ENCODE measurements around the gene ZMIZ1.

ZMIZ1 gene

DNA sequence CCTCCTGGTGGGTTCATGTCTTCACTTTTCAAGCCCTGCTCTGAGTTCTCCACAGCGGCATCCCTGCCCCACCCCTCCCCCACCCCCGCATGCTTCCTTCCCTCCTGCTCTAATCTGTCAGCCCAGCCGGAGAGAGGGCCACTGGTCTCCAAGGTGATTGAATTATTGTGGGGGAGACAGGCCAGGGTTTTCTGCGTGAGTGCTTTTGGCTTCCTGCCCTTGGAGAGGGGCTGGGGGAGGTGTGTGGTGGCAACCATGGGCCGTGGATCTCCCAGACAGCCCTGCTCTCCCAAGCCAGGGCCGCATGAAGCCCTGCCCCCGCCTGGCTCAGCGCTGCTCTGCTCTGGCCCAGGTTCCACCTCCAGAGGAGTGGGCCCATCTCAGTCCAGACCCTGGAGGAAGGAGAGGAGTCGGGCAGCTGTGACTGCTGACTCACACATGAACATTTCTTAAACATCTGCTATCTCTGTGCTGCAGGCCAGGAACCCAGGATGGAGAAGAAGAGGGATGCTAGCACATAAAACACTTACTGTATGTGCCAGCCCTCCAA is 109.9 kb downstream of the ZMIZ1 start:
- DNase-seq, result no peak

DNA sequence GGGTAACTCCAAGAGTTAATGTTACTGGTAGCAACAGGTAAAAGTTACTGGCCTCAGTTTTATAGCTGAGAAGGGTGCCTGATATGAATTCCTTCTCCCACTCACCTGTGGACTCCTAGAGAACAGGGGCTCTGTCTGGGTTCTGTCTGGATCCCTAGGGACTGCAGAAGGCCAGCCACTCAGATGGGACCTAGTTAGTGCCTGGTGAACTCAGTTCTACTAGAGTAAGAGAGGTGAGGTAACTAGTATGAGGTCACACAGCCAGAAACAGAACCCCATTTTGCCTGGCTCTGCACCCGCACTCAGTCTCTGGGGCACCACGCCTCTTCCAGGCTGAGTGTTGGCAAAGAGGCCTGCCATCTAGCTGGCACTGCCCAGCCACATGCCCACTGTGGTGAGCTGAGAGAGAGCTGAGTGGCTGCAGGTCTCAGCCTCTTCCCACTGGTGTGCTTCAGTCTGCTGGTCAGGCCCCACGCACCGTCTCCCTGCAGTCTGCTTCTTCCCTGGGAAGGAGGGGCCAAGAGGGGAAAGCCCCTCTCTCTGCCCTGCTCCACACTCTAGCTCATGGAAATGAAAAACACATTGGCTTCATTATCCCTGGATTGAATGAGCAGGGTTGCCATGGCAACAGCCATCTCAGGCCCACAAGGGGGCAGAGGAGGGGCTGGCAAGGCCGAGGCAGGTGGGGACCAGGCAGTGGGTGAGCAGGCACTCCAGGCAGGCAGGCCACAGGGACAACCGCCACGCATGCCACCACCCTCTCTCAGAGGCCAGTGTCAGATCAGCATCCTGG is 110.6 kb downstream of the ZMIZ1 start:
- no peak for DNase-seq

DNA sequence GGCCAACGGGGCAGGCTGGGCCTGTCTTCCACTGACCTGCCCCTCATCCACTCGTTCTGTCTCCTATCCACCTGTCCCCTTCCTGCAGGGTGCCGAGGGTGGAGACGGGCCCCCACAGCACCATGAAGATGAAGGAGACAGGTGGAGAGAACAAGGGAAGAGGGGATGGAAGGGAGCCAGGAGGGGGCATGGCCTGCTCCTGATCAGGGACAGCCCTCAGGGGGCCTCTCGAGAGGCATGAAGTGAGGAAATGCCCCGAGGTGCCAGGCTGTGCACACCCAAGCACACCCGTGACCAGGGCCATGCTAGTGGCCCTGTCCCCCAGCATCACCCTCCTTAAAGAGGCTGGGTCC is 111.2 kb downstream of the ZMIZ1 start:
- no peak for DNase-seq

DNA sequence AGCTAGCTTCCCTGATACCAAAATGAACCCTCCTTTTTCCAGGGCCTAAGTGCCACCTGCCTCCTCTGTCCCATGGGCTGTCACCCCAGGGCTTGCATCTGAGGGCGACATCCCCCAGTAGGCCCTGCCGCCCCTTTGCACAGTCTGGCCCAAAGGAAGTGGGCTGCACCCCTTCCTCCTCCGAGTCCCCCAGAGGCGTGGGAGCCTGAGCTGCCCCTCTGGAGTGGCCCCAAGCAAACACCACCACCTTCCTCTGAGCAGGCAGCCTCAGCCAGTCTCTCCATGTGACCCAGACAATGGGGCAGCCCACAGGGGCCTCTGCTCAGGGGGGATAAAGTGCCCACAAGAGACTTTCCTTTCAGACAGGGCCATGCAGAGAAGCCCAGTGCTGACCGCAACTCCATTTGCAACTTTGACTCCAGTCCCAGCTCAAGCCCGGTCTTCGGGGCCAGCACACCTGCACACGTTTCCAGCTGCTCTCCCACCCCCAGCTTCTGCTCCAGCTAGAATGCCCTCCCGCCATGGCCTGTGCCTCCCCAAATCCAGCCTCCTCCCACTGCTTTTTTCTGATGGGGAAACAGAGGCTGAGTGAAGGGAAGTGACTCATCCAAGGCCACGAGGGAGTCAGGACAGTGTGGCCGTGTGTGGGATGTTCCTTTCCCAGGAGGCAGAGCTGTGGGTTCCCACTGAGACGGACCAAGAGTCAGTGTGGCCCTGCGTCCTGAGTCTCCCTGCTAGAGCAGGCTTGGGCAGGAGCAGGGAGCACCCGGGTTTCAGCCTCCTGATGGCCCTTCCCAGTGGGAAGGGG is 111.9 kb downstream of the ZMIZ1 start:
- no peak for DNase-seq

DNA sequence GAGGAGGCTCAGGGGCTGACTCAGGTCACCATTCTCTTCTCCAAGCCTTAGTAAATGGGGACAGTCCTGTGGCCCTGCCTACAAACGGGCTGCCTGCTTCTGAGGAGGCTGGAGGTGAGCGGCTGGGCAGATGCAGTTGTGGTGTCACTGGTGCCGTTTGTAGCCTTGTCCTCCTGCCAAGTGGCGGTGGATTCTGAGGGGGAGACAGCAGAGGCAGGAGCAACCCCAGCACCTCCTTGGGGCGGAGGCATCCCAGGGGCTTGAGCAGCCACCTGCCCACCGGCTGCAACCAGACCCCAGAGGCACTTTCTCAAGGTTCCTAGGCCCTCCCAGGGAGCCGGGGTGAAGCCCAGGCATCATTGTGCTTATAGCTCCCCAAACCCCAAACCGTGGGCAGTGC is 112.5 kb downstream of the ZMIZ1 start:
- DNase-seq, result no peak

DNA sequence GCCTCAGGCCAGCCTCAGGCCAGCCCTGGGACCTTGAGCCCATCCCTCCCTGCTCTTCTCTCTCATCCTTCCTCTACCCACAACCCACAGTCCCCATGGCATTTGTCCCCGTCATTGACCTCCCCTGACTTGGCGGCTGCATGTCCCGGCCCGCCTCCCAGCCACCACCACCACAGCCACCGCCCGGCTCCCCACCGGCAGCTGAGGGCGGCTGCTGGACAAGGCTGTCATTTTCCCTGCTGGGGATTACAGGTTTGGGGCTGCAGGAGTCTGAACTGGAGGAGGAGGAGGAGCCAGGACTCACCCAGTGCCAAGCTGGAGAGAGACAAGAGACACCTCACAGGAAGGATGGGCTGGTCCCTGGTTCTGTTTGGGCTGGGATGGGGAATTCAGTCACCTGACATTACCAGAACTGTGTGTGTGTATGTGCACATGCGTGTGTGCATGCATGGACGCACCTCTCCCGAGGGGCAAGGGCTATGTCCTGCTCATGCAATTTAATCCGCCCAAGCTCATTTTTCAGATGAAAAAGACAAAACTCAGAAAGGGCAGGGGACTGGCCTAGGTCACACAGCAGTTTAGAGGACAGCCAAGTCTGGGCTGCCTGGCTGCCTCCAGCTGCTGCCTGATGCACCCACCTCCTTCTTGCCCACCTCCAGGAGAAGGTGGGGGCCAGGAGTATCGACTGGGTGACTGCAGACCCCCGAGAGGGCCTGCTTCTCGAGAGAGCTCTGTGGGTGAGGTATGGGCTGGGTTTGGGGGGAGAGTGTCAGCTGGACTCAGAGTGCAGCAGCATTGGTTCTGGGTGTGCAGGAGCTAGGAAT is 113.1 kb downstream of the ZMIZ1 start:
- DNase-seq, result no peak

DNA sequence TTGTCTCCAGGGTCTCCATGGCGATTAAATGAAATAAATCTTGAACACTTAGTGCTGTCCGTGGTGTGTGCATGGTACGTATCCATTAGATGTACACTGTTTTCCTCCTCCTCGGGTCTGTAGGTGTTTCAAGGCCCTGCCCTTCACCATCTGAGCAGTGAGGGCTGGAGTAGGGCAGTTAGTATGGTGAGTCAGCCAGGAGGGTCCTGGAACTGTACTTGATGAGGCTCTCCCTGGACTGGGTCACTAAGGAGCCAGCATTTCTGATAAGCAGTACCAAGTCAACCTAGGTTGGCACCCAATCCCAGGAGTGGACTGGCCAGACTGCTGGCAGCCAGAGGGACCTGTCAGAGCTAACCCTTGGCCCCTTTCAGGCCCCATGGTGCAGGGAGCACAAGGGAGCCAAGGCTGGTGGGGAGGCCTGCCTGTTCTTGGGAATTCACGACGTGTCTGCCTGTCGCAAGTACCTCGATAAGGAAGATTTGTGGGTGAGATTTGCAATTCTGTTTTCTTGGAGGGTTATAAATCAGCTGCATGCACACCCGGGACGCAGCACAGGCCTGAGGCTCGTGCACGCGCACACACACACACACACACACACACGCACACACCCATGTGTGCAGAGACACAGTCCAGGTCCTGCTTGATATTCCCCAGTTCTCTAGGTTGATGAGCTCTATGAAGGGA is 114.2 kb downstream of the ZMIZ1 start:
- no peak for DNase-seq

DNA sequence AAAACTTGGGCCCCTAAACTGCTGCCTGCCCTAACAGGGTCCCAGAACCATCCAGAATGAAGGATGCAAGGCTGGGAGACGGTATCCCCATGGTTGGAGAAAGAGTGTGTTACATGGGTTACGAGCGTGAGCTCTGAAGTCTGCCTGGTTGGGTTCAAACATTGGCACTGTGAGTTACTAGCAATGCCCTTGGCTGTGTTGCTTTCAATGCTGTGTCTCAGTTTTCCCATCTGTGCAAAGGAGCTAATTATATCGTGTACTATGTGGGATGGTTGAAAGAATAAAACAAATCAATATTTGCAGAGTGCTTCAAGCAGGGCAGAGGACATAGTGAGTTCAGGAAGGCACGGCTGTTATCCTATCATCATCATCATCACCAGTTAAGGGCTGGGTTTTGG is 114.7 kb downstream of the ZMIZ1 start:
- no peak for DNase-seq

DNA sequence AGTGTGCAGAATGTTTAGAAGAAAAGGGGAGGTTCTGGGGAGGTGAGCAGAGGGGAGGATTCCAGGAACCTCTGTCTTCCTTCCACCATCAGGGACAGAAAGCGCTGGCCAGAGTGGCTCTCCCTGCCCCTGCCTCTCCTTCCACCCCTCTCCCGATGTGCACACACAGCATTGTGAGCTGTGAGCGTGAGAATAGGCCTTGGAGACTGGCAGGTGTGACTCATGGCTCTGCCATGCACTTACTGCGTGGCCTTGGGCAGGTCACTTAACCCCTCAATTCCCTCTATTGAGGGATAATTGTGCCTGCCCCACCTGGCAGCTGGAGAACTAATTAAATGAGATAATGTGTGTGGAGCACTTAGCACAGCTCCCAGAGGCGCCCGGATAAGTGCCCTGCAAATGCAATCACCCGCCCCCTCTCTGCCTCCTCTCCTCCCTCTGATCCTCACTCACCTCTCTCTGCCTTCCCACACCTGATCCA is 115.4 kb downstream of the ZMIZ1 start:
- DNase-seq, result no peak

DNA sequence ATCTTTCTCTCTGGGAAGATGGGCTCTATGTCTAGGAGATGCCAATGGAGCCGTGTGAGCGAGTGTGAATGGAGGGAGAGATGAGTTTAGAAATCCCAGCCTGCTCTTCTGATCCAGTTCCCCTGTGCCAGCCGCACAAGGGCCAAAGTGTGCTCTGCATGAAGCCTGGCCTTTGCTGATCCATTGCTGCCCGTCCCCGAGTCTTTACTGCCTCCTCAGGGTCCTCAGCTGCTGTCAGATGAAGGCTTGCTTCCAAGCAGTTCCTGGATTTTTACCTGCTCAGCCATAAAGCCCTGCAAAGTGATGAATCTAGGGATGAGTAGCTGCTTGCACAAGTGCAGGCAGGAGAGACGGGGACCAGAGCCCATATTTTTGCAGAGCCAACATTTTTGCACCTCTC is 115.9 kb downstream of the ZMIZ1 start:
- no peak for DNase-seq

DNA sequence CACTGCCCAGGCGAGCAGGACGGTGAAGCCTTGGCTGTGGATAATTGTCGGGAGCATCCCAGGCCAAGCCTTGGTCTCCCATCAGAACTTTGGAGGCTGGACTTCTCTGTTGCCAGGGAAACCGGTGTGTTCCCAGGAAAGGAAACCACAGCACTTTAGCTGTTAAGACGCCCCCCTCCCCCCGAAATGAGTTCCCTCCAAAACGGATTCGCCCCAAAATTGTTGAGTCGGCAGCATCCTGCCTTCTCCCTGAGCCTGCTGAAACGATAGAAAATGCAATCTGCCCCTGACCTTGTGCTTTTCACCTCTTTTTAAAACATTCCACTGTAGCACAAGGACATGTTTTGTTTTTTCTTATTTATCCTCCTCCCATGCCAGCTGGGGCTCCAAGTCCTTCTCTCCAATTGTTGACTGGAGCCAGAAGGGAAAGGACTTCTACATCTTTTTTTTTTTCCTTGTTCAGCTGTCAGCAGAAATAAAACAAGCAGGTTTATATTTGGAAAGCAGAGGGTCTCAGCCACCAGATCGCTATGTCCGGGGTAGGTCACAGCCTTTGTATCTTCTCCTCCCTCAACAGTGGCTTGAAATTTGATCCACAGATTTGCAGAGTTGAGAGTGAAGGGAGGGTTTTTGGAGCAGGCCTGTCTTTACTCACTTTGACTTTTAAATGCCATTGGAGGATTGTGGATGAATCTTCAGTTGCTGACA is 116.5 kb downstream of the ZMIZ1 start:
- no peak for DNase-seq

DNA sequence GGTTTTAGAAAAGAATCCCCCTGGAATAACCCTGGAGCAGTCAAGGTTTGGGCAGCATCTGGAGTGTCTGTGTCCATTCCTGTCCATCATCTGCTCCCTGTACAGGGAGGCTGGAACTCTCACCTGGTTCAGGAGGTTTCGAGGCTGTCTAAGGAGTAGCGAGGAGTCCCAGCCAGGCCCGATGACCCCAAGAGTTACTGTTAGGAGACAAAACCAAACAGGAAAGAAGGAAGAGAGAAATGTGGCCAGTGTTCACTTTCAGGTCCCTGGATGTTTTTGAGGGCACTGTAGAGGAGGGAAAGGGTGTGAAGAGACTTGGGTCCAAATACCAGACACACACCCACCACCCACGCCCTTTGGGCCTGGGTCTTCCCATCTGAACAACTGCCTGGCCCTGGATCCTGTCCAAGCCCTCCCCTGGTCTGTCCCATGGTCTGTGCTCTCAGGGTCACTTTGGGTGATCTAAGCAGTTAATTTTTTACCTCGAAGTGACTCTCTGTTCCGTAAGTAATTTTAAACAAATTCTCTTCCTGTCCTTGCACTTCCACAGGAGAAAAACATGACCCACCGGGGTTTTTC is 117.1 kb downstream of the ZMIZ1 start:
- DNase-seq, result no peak

DNA sequence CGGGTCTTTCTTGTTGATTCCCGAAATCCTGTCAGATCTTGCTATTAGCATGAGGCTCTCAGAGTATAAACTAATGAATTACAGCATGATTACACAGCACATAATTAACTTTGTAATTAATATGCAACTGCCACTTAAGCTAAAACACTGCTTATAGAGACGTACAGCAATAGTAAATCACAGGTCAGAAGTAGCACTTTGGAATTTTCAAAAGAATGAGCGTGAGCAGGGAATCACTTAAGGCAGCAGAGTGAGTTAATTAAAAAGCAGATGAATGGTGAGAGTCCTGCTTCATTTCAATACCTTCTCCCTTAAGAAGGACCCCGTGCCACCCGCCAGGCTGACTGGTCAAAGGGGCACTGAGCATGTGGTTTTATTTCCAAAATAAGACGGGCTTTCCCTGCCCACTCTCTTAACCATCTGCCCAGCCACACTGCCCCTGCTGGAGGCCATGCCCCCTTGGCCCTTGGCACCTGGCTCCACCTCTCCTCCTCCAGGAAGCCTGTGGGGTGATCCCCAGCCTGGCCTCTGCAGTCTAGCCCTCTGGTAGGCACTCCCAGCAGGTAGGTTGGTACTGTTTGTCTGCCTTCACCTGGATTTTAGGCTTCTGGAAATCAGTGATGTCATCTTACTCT is 117.8 kb downstream of the ZMIZ1 start:
- no peak for DNase-seq

DNA sequence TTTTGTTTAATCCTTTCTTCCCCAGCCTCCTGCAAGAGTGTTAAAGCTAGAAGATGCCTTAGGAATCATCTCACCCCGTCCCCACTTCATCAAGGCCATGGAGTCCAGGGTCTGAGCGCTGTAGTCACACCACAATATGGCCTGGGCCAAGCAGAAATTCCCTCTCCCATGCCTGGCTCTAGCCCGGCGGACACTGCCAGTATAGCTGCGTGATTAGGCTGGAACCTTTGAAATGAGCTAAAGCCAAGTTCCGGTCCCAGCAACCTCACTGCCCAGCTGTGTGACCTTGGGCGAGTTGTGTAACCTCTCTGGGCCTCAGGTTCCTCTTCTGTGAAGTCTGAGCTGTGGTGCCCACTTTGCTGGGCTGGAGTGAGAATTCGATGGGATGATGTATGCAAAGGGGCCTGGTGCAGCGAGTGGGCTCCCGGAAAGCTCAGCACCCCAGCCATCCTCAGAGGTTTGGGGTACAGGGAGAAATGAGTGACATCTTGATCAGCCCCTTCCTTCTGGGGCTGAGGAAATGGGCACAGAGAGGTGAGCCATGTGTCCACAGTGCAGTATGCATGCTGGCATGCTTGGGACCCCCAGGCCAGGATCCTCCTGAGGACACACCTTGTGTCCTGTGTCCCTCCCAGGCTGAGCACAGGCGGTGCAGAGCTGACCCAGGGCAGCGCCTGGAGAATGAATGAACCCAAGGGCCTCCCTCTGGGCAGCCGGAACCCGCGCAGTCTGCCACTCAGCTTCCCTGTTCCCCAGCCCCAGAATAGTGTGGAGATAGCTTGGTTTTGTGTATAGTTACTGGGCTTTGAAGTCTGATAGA is 118.6 kb downstream of the ZMIZ1 start:
- no peak for DNase-seq

DNA sequence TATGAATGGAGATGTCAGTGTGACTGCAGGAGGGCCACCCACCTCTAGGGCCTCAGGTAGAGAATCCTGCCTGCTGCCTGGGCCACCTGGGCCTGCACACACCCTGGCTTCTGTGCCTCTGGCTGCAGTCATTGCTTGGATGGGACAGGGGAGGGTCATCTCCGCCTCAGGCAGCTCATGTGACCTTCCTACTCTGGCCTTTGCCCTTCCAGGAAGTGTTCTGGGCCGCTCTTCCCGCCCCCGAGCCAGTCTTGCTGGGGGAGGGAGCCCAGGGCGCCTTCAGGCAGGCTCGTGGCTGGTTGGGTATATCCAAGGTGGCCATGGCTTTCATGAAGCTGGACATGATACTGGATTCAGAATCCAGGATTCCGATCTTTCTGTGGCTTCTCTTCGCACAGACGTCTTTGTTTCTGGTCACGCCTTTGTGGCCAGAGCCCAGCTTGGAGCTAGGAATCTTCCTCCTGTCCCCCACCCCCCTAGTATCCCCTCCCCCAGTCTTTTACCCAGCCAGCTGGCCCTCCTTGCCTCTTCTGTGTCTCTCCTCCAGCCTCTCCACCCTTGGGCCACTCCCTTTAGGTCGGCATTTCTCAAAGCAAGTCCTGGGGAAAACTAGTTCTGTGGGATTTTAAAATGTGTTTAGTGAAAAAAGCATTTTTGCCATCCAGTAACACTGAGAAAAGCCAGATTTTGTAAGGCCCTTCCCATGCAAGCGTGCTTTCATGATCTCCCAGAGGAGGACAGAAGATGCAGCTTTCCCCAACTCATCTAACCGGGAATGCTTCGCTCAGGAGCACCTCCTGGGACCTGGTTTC is 119.6 kb downstream of the ZMIZ1 start:
- no peak for DNase-seq

DNA sequence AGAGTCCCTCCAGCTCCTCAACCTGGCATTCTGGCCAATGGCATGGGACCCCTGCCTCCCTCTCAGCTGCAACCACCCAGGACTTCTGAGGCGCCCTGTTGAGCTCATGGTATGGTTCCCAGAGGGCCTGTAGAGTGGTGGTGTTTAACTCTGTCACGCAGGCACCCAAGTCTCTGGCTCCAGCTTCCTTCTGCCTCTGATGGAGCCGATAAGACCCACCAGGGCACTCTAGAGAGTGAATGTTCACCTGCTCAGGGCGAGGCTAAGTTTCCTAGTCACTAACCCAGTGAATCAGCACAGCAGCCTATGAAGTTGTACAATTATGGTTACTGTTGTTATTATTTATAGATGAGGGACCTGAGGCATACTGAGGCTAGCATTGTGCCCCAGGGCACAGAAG is 120.4 kb downstream of the ZMIZ1 start:
- no peak for DNase-seq

DNA sequence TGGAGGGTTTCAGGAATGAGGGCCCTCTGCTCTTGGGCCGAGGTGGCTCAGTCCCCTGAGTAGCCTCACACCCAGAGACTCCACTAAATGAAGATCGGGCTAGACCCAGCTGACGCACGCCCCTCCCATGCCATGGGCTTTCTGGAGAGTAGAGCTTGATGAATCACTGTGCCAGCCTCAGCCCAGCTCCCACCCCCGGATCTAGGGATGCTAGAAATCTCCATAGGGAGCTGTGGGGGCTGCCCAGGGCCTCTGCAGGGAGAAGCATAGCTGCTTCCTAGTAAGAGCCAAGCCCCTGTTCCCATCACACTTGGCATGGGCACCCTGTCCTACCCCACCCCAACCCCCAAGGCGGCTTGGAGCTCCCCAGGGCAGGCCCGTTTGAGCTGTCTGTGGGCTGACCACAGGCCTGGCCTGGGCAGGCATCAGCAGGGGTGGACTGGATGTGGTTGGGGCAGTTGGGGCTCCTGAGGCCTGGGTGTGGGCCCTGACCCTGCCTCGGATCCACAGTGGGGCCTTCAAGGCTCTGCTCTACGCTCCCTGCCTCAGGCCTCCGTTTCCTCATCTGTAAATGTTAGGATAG is 121.2 kb downstream of the ZMIZ1 start:
- no peak for DNase-seq

DNA sequence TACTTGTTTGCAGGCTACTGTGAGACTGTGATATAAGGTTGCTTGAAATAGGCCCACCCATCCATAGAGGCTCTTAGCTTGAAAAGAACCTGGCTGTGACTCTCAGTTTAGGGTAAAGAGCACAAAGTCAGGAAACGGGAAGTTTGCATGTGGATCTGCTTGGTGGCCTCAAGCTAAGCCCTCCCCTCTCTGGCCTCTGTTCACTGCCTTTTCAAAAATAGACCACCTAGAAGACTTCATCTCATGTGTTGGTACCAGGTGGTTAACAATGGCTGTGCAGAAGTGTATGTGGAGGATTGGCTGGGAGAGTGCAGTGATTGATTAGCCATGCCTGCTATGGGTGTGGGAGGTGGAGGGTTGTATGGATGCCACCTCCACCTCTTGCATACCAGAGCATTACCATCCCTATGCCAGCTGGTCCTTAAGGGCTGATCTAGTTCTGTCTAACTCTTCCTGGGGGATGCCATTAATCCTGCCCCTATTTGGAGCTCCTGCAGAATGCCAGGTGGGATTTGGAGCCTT is 122.0 kb downstream of the ZMIZ1 start:
- no peak for DNase-seq
